Measurements from ENCODE around the gene DNAH7.
A peak's percentile ranks its signal among the peaks of the same experiment; 100 is the strongest.

DNAH7 gene

GRCh38 chr2:195857132-195857531 lies 211.5 kb downstream of the DNAH7 start:
- no peak for DNase-seq

- peak; percentile 16 for DNase-seq
Observed at GRCh38 chr2:195850764-195851163, 217.9 kb downstream of the DNAH7 start.

- no peak for DNase-seq
Observed at GRCh38 chr2:195848119-195848899, 220.3 kb downstream of the DNAH7 start.

- DNase-seq: no peak
Observed at GRCh38 chr2:195842932-195843331, 225.7 kb downstream of the DNAH7 start.

GRCh38 chr2:195838002-195838401 lies 230.6 kb downstream of the DNAH7 start:
- no peak for DNase-seq

- no peak for DNase-seq
Observed at GRCh38 chr2:195836002-195836401, 232.6 kb downstream of the DNAH7 start.

GRCh38 chr2:195834836-195835235 lies 233.8 kb downstream of the DNAH7 start:
- no peak for DNase-seq

GRCh38 chr2:195830968-195831950 lies 237.4 kb downstream of the DNAH7 start:
- no peak for DNase-seq

- no peak for DNase-seq
Observed at GRCh38 chr2:195824478-195824877, 244.2 kb downstream of the DNAH7 start.

- no peak for DNase-seq
Observed at GRCh38 chr2:195823206-195823605, 245.4 kb downstream of the DNAH7 start.

GRCh38 chr2:195821566-195821932 lies 247.1 kb downstream of the DNAH7 start:
- DNase-seq: no peak

- no peak for DNase-seq
Observed at GRCh38 chr2:195820867-195821565, 247.6 kb downstream of the DNAH7 start.

GRCh38 chr2:195820373-195820772 lies 248.3 kb downstream of the DNAH7 start:
- DNase-seq: no peak

- DNase-seq: no peak
Observed at GRCh38 chr2:195819276-195819675, 249.4 kb downstream of the DNAH7 start.

GRCh38 chr2:195818526-195818925 lies 250.1 kb downstream of the DNAH7 start:
- DNase-seq: no peak

GRCh38 chr2:195818106-195818505 lies 250.5 kb downstream of the DNAH7 start:
- no peak for DNase-seq

- DNase-seq: no peak
Observed at GRCh38 chr2:195815083-195815482, 253.6 kb downstream of the DNAH7 start.

GRCh38 chr2:195813421-195813820 lies 255.2 kb downstream of the DNAH7 start:
- DNase-seq: no peak

- no peak for DNase-seq
Observed at GRCh38 chr2:195810340-195811098, 258.1 kb downstream of the DNAH7 start.

GRCh38 chr2:195808189-195808588 lies 260.4 kb downstream of the DNAH7 start:
- no peak for DNase-seq

- DNase-seq: no peak
Observed at GRCh38 chr2:195805283-195805976, 263.2 kb downstream of the DNAH7 start.

- no peak for DNase-seq
Observed at GRCh38 chr2:195795879-195796278, 272.8 kb downstream of the DNAH7 start.
